IMR-90 (cell line): ENCODE results near the gene NEURL2. TPM values are rescaled to one million over a fixed set of nuclear protein-coding genes. Genes with fewer than 3 reads are reported as not detected.

Experiments used
- ATAC-seq: fragments of 200-7000 bp; cut with Tn5 transposase; 2 replicates; pipeline ENCODE4 v1.9.1; 2020; ENCODE audit warnings: low read depth, mild to moderate bottlenecking, moderate library complexity
- BruUV-seq: library from RNA; stranded (reverse); fragments of 400-500 nt; replicated peaks from 2 replicates; lab custom pipeline; 2021; lab: Mats Ljungman, UMichigan
- CTCF ChIA-PET: fragments of 300-600 bp; formaldehyde crosslinking; extraction: SDS; loops from one replicate; lab custom pipeline; 2021; ENCODE audit warnings: antibody characterized with exemption; lab: Yijun Ruan, JAX
- POLR2A ChIA-PET: fragments of 300-600 bp; sonication (Branson Sonifier 250); formaldehyde crosslinking; loops from one replicate; lab custom pipeline; 2022; ENCODE audit warnings: antibody characterized with exemption; ENCODE audit not compliant: unreplicated experiment; lab: Charles Lee
- DNase-seq: peaks from one replicate; pipeline ENCODE4 v3.0.0; 2013
- H2AFZ ChIP-seq: replicated peaks from 2 replicates; pipeline ENCODE3; 2013; ENCODE audit warnings: low read length, mild to moderate bottlenecking; ENCODE audit not compliant: poor library complexity
- H2AK5ac ChIP-seq: 2 replicates; pipeline ENCODE4 v1.6.1; 2013; ENCODE audit warnings: low read depth, low read length, inconsistent platforms
- H2AK9ac ChIP-seq: replicated peaks from 2 replicates; pipeline ENCODE3; 2013; ENCODE audit warnings: mild to moderate bottlenecking, low read depth, low read length, moderate library complexity; ENCODE audit not compliant: poor library complexity
- H2BK120ac ChIP-seq: 2 replicates; pipeline ENCODE4 v1.6.1; 2013; ENCODE audit warnings: low read depth, low read length, inconsistent platforms
- H2BK15ac ChIP-seq: 3 replicates; pipeline ENCODE4 v1.6.1; 2013; ENCODE audit warnings: low read depth, low read length, inconsistent platforms
- H2BK20ac ChIP-seq: 2 replicates; pipeline ENCODE4 v1.6.1; 2013; ENCODE audit warnings: low read depth, mild to moderate bottlenecking, inconsistent platforms, low read length, moderate library complexity
- H2BK5ac ChIP-seq: 2 replicates; pipeline ENCODE4 v1.6.1; 2013; ENCODE audit warnings: mild to moderate bottlenecking, low read depth, low read length, inconsistent platforms; ENCODE audit not compliant: poor library complexity, severe bottlenecking
- H3K14ac ChIP-seq: replicated peaks from 2 replicates; pipeline ENCODE4 v1.6.1; 2013; ENCODE audit warnings: low read depth, low read length, inconsistent platforms
- H3K18ac ChIP-seq: 2 replicates; pipeline ENCODE4 v1.6.1; 2013; ENCODE audit warnings: low read depth, low read length, control low read depth
- H3K23ac ChIP-seq: 2 replicates; pipeline ENCODE4 v1.6.1; 2013; ENCODE audit warnings: low read depth, low read length, inconsistent platforms
- H3K27ac ChIP-seq: 2 replicates; pipeline ENCODE4 v1.5.1; 2013; ENCODE audit warnings: mild to moderate bottlenecking, control low read depth, low read length; ENCODE audit not compliant: insufficient read depth
- H3K27me3 ChIP-seq: 2 replicates; pipeline ENCODE4 v1.6.1; 2013; ENCODE audit warnings: low read length; ENCODE audit not compliant: control insufficient read depth, insufficient read depth
- H3K36me3 ChIP-seq: 2 replicates; pipeline ENCODE4 v1.6.1; 2013; ENCODE audit warnings: low read length, mixed read lengths; ENCODE audit not compliant: control insufficient read depth, insufficient read depth
- H3K4ac ChIP-seq: 2 replicates; pipeline ENCODE4 v1.6.1; 2013; ENCODE audit warnings: low read depth, low read length, inconsistent platforms
- H3K4me1 ChIP-seq: 2 replicates; pipeline ENCODE4 v1.6.1; 2013; ENCODE audit warnings: low read length, mixed read lengths; ENCODE audit not compliant: control insufficient read depth, insufficient read depth
- H3K4me2 ChIP-seq: 2 replicates; pipeline ENCODE4 v1.6.1; 2013; ENCODE audit warnings: low read depth, mild to moderate bottlenecking, control low read depth, low read length, moderate library complexity
- H3K4me3 ChIP-seq: 2 replicates; pipeline ENCODE4 v1.5.1; 2013; ENCODE audit warnings: low read depth, mild to moderate bottlenecking, control low read depth, low read length, moderate library complexity; ENCODE audit not compliant: insufficient read depth
- H3K56ac ChIP-seq: 2 replicates; pipeline ENCODE4 v1.6.1; 2013; ENCODE audit warnings: low read length, inconsistent platforms; ENCODE audit not compliant: insufficient read depth; ENCODE audit errors: extremely low read depth
- H3K79me1 ChIP-seq, 2 experiments: 2 replicates each; pipeline ENCODE4 v1.6.1; 2013; ENCODE audit warnings: low read length in 2 of 2, inconsistent platforms in 1 of 2, low read depth in 1 of 2
- H3K9ac ChIP-seq: 2 replicates; pipeline ENCODE4 v1.6.1; 2013; ENCODE audit warnings: low read depth, low read length, control low read depth
- H3K9me1 ChIP-seq: 2 replicates; pipeline ENCODE4 v1.6.1; 2013; ENCODE audit warnings: low read length, inconsistent platforms; ENCODE audit not compliant: insufficient read depth
- H3K9me3 ChIP-seq: 2 replicates; pipeline ENCODE4 v1.6.1; 2013; ENCODE audit warnings: low read length; ENCODE audit not compliant: control insufficient read depth, insufficient read depth
- H4K20me1 ChIP-seq: 2 replicates; pipeline ENCODE4 v1.6.1; 2013; ENCODE audit warnings: low read length, inconsistent platforms; ENCODE audit not compliant: insufficient read depth
- H4K5ac ChIP-seq: 2 replicates; pipeline ENCODE4 v1.6.1; 2013; ENCODE audit warnings: mild to moderate bottlenecking, low read depth, low read length, control low read depth
- H4K8ac ChIP-seq, 2 experiments: 2 replicates each; pipeline ENCODE4 v1.6.1; 2013; ENCODE audit warnings: low read depth in 2 of 2, low read length in 2 of 2, control low read depth in 1 of 2, inconsistent platforms in 1 of 2
- H4K91ac ChIP-seq: 2 replicates; pipeline ENCODE4 v1.6.1; 2013; ENCODE audit warnings: low read depth, low read length, inconsistent platforms; ENCODE audit not compliant: insufficient read depth
- BHLHE40 ChIP-seq: fragments of 150-350 bp; IDR thresholded peaks from 2 replicates; pipeline ENCODE4 v1.6.1; 2016; ENCODE audit warnings: mild to moderate bottlenecking, low read depth, low read length
- MAFK ChIP-seq: IDR thresholded peaks from 2 replicates; pipeline ENCODE4 v1.6.1; 2012; ENCODE audit warnings: low read depth, low read length, improper control_type of control experiment
- MAZ ChIP-seq: IDR thresholded peaks from 2 replicates; pipeline ENCODE4 v1.6.1; 2012; ENCODE audit warnings: low read depth, mild to moderate bottlenecking, low read length, improper control_type of control experiment, moderate library complexity, borderline replicate concordance
- RAD21 ChIP-seq: IDR thresholded peaks from 2 replicates; pipeline ENCODE4 v1.6.1; 2012; ENCODE audit warnings: low read length, improper control_type of control experiment
- SMC3 ChIP-seq: fragments of 150-350 bp; IDR thresholded peaks from 2 replicates; pipeline ENCODE4 v1.6.1; 2016; ENCODE audit warnings: low read depth, mild to moderate bottlenecking, antibody characterized with exemption, low read length, moderate library complexity
- WGBS, 2 experiments: methylation state at CpG; one replicate each; pipeline versions ENCODE4 v1.1.5 to v1.1.7; 2013; ENCODE audit warnings: missing lambda C conversion rate in 2 of 2; ENCODE audit not compliant: insufficient read length in 1 of 2; ENCODE audit errors: extremely low coverage in 2 of 2; 5-methylcytosine and 5-hydroxymethylcytosine counted together
- dilution Hi-C: fragments of 300-500 bp; cut with HindIII; formaldehyde crosslinking; loops from one replicate; pipeline ENCODE4 v1.14.3; 2018; ENCODE audit warnings: low sequenced_read_pairs; ENCODE audit not compliant: unreplicated experiment
- in situ Hi-C: fragments of 300-500 bp; cut with MboI; formaldehyde crosslinking; loops from 3 replicates; pipeline ENCODE4 v1.14.3; 2019; ENCODE audit warnings: low sequenced_read_pairs, inconsistent platforms, mixed read lengths
- intact Hi-C: fragments of 100-400 bp; cut with micrococcal nuclease; formaldehyde crosslinking; loops from 2 replicates; pipeline ENCODE4 v1.10.0; 2022
- polyA plus RNA-seq, 3 experiments: library from polyadenylated mRNA; depleted of rRNA; stranded (reverse); fragments of >200 nt; gene quantifications; 2 replicates each; pipeline ENCODE4 v1.2.3, GENCODE V29; 2012; ENCODE audit warnings: low replicate concordance in 1 of 3
- total RNA-seq: library from RNA; depleted of rRNA; stranded (reverse); fragments of >200 nt; gene quantifications from 2 replicates; pipeline ENCODE4 v1.2.3, GENCODE V29; 2012
- TF ChIP-seq, protein P1 (sequence below): fragments of 150-350 bp; IDR thresholded peaks from 2 replicates; pipeline ENCODE4 v1.6.1; 2016; ENCODE audit warnings: low read depth, mild to moderate bottlenecking, low read length, moderate library complexity, borderline replicate concordance

NEURL2 gene
- total and polyA plus RNA-seq, 2 of the 4 experiments (the other 2 are of a cell fraction) = 1.1 to 2.5 TPM

DNA sequence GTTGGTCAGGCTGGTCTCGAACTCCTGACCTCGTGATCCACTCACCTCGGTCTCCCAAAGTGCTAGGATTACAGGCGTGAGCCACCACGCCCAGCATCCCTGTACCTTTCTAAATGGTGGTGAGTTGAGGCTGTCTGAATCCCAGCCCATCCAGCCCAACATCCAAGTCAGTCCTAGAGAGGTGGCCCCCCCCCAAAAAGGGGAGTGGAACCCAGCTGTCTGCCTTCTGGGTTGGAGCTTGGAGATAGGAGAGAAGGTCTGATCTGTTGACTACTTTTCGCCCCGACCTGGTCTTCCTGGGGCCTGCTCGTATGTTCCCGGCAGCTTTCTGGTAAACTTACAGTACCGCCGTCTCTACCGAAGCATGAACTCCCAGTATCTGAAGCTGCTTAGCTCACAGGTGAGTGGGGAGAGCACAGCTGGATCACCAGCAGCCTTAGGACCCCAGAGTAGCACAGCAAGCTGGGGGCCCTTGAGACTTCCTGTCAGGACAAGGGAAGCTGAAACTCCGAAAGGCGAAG, 5.7 kb upstream of the NEURL2 start:
- in situ Hi-C loops = no loop called here
- H2BK20ac ChIP-seq = no peak overlapping the region
- intact Hi-C loops = no loop called here
- H3K36me3 ChIP-seq = peaks cover 59% of the 10 kb centered on the region
- no peak overlapping the region for H2BK120ac ChIP-seq
- TF ChIP-seq SMC3 (no peak), MAFK (no peak), RAD21 (no peak), MAZ (no peak), BHLHE40 (no peak)
- TF ChIP-seq, protein P1, sequence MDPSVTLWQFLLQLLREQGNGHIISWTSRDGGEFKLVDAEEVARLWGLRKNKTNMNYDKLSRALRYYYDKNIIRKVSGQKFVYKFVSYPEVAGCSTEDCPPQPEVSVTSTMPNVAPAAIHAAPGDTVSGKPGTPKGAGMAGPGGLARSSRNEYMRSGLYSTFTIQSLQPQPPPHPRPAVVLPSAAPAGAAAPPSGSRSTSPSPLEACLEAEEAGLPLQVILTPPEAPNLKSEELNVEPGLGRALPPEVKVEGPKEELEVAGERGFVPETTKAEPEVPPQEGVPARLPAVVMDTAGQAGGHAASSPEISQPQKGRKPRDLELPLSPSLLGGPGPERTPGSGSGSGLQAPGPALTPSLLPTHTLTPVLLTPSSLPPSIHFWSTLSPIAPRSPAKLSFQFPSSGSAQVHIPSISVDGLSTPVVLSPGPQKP = no peak
- ATAC-seq = no peak
- H3K4me3 ChIP-seq = no peak overlapping the region
- no peak for DNase-seq
- no peak overlapping the region for H3K4me2 ChIP-seq
- 0 out of 2 replicates have a peak, but pooled peaks cover 8% of the 10 kb centered on the region for H4K20me1 ChIP-seq
- H3K9me3 ChIP-seq = no peaks in the 10 kb centered on the region
- no peak overlapping the region for H3K14ac ChIP-seq
- H3K27me3 ChIP-seq = no peaks in the 10 kb centered on the region
- POLR2A ChIA-PET = interaction anchor here (1.1 kb wide), 1 partner anchor 9 kb away, joined by 6 read pairs; no protein-coding TSS in a partner anchor
- 0 out of 2 replicates have a peak, but pooled peaks cover 2% of the 10 kb centered on the region for H3K9me1 ChIP-seq
- H3K4ac ChIP-seq = no peak overlapping the region
- dilution Hi-C loops = no loop called here
- H3K79me1 ChIP-seq = peaks cover 14 to 32% of the 10 kb centered on the region in 2 experiments
- no peak overlapping the region for H2BK15ac ChIP-seq
- WGBS, 2 experiments = 96% methylated on average over 4 of the region's 14 CpGs; no CpG with 5 or more reads in 1 of the 2 experiments
- peaks cover 3% of the 10 kb centered on the region; the same call in 1 of the 2 replicates for H3K4me1 ChIP-seq
- no peak overlapping the region for H2BK5ac ChIP-seq
- H2AFZ ChIP-seq = no peak overlapping the region
- no peak overlapping the region for H4K8ac ChIP-seq
- H3K56ac ChIP-seq = no peak overlapping the region
- no peak overlapping the region for H2AK9ac ChIP-seq
- CTCF ChIA-PET = no interaction called here
- no peak overlapping the region for H3K18ac ChIP-seq
- no peak overlapping the region for H4K5ac ChIP-seq
- no peak overlapping the region for H3K9ac ChIP-seq
- H4K91ac ChIP-seq = no peak overlapping the region
- no peak overlapping the region for H3K23ac ChIP-seq
- H3K27ac ChIP-seq = no peak overlapping the region
- H2AK5ac ChIP-seq = no peak overlapping the region
- BruUV-seq = no TSS peak
